ENCODE results near the gene SPACA4.

DNA sequence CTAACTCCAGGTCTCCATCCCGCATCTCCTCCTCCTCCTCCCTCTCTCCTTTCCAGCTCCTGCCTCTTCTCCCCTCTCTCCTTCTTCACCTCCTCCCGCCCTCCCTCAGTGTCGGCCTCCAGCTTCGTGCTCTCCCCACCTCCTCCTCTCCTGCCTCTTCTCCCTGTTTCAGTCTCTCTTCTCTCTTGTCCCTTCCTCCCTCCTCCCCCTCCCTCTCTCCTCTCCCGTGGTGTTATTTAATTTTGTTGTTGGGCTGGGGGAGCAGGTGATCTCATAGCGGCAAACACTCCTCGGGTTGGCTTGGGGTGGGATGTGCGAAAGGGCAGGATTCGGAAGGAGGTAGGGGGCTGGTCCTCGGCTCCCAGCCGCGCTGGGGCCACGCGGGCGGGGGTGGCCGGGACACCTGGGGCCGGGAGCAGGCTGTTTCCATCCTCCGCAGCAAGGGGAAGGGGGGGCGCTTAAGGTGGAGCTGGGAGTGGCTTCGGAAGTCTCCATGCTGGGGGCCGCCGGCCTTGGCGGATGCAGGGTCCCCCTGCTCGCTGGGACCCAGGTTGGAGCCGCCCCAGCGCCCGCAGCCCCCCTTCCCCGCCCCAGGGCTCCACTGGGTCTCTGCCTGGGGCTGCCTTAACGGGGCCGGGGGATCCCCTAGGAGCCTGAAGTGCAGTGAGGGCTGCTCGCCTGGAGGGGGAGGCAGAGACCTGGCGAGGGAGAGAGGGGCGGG is 39.6 kb downstream of the SPACA4 start, which contains the start of gene CA11:
- TF ChIP-seq, protein P1, sequence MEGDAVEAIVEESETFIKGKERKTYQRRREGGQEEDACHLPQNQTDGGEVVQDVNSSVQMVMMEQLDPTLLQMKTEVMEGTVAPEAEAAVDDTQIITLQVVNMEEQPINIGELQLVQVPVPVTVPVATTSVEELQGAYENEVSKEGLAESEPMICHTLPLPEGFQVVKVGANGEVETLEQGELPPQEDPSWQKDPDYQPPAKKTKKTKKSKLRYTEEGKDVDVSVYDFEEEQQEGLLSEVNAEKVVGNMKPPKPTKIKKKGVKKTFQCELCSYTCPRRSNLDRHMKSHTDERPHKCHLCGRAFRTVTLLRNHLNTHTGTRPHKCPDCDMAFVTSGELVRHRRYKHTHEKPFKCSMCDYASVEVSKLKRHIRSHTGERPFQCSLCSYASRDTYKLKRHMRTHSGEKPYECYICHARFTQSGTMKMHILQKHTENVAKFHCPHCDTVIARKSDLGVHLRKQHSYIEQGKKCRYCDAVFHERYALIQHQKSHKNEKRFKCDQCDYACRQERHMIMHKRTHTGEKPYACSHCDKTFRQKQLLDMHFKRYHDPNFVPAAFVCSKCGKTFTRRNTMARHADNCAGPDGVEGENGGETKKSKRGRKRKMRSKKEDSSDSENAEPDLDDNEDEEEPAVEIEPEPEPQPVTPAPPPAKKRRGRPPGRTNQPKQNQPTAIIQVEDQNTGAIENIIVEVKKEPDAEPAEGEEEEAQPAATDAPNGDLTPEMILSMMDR (conservative IDR thresholded peaks at IDR 0.05; ENCODE audit: low read length) = peak; percentile 74
- no peak for TF ChIP-seq EZH2phosphoT487 (IDR thresholded peaks at IDR 0.05; ENCODE audit: borderline replicate concordance)
